Fibroblast of skin of back (primary cell): Measurements from ENCODE around the gene KRT34.
"Not testable (repeated sequence)": the region's sequence is repeated elsewhere in the genome, so short reads cannot be mapped to it uniquely, and the experiment has no call there.

Source experiments
- DNase-seq: peaks from one replicate; pipeline ENCODE4 v3.0.0-alpha.2; 2013

Gene KRT34

GRCh38 chr17:41366070-41366469, 16.0 kb downstream of the KRT34 start:
- no peak for DNase-seq

GRCh38 chr17:41363881-41364280, 18.2 kb downstream of the KRT34 start:
- no peak for DNase-seq

- DNase-seq, result peak; percentile 64
Measured at GRCh38 chr17:41360296-41360995, 21.7 kb downstream of the KRT34 start.

- no peak for DNase-seq
Measured at GRCh38 chr17:41354536-41354935, 27.6 kb downstream of the KRT34 start.

- no peak for DNase-seq
Measured at GRCh38 chr17:41352597-41353366, 29.3 kb downstream of the KRT34 start.

- DNase-seq, result no peak
Measured at GRCh38 chr17:41351177-41351576, 30.9 kb downstream of the KRT34 start.

GRCh38 chr17:41350381-41350878, 31.7 kb downstream of the KRT34 start, which contains the start of gene KRT33A:
TSS of gene KRT33A (minus strand) at chr17:41350828. CDS start at chr17:41350767, 61 bp downstream.
- not testable (repeated sequence) for DNase-seq

- no peak for DNase-seq
Measured at GRCh38 chr17:41347869-41348760, 34.0 kb downstream of the KRT34 start.

- not testable (repeated sequence) for DNase-seq
Measured at GRCh38 chr17:41346421-41346820, 35.7 kb downstream of the KRT34 start.

- no peak for DNase-seq
Measured at GRCh38 chr17:41345992-41346391, 36.1 kb downstream of the KRT34 start.

- no peak for DNase-seq
Measured at GRCh38 chr17:41343029-41343428, 39.1 kb downstream of the KRT34 start.

GRCh38 chr17:41340934-41341861, 40.9 kb downstream of the KRT34 start:
- no peak for DNase-seq

- no peak for DNase-seq
Measured at GRCh38 chr17:41340494-41340893, 41.6 kb downstream of the KRT34 start.

- no peak for DNase-seq
Measured at GRCh38 chr17:41339571-41340172, 42.4 kb downstream of the KRT34 start.

GRCh38 chr17:41338961-41339485, 43.1 kb downstream of the KRT34 start:
- DNase-seq, result no peak

GRCh38 chr17:41335747-41336146, 46.4 kb downstream of the KRT34 start:
- DNase-seq, result no peak

GRCh38 chr17:41334385-41335305, 47.5 kb downstream of the KRT34 start:
- no peak for DNase-seq

GRCh38 chr17:41333836-41334235, 48.3 kb downstream of the KRT34 start:
- no peak for DNase-seq

- no peak for DNase-seq
Measured at GRCh38 chr17:41333098-41333497, 49.0 kb downstream of the KRT34 start.

GRCh38 chr17:41332239-41332638, 49.9 kb downstream of the KRT34 start:
- no peak for DNase-seq
